Stimulated activated CD8-positive, alpha-beta memory T cell treated with anti-CD3 and anti-CD28 coated beads, Interleukin-7, amount 100 ng/mL, for 24 hours (primary cell): ENCODE measurements around the gene HACD4.
"Not testable (repeated sequence)": the region's sequence is repeated elsewhere in the genome, so short reads cannot be mapped to it uniquely, and the experiment has no call there.

Experiments
- DNase-seq: peaks from one replicate; pipeline ENCODE4 v3.0.0-alpha.2; 2020; ENCODE audit warnings: low read depth

HACD4 gene

GRCh38 chr9:20973246-20973947, 58.0 kb downstream of the HACD4 start:
- not testable (repeated sequence) for DNase-seq

- DNase-seq = no peak
Measured at GRCh38 chr9:20972684-20973083, 58.8 kb downstream of the HACD4 start.

GRCh38 chr9:20962536-20963225, 68.8 kb downstream of the HACD4 start:
- no peak for DNase-seq

GRCh38 chr9:20950707-20951106, 80.7 kb downstream of the HACD4 start:
- DNase-seq = no peak
